Globus pallidus (tissue), 1 donor: ENCODE data around the gene PDK4.
"Not testable (repeated sequence)": the region's sequence is repeated elsewhere in the genome, so short reads cannot be mapped to it uniquely, and the experiment has no call there.

Source experiments
- DNase-seq: peaks from one replicate; pipeline ENCODE4 v3.0.0-alpha.2; 2015; ENCODE audit warnings: low spot score

PDK4 gene

DNA sequence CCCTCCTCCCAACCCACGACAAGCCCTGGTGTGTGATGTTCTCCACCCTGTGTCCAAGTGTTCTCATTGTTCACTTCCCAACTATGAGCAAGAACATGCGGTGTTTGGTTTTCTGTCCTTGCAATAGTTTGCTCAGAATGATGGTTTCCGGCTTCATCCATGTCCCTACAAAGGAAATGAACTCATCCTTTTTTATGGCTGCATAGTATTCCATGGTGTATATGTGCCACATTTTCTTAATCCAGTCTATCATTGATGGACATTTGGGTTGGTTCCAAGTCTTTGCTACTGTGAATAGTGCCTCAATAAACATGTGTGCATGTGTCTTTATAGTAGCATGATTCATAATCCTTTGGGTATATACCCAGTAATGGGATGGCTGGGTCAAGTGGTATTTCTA lies 8.5 kb upstream of the PDK4 start:
- not testable (repeated sequence) for DNase-seq

DNA sequence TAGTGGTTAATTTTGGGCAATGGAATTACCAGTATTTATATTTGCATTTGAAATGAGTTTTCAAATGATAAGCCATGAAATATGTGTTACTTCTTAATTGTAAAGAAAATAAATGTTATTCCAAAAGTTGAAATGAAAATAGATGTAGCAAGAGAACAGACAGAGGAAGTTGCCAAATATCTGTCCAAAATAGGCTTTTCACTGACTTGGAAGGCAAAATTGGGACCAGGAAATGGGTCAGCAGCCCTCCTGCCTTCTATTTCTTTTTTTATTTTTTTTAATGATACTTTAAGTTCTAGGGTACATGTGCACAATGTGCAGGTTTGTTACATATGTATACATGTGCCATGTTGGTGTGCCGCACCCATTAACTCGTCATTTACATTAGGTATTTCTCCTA lies 8.1 kb upstream of the PDK4 start:
- not testable (repeated sequence) for DNase-seq

DNA sequence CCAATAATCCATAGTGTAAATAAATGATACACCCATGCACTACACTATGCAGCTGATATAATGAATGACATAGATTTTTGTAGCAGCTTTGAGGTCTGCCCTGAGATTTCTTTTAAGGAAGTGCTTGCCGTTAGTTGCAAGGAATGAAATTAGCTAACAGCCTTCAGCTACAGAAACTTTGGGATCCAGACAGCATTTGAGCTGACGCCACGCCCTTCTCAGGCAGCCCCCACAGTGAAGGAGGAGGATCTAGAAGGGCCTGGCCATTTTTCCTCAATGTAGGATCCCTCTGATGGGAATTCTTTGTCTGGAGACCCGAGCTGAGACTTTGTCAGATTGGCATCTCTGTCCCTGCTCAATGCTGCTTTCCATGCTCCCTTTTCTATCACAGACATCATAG lies 6.1 kb upstream of the PDK4 start:
- DNase-seq = no peak

DNA sequence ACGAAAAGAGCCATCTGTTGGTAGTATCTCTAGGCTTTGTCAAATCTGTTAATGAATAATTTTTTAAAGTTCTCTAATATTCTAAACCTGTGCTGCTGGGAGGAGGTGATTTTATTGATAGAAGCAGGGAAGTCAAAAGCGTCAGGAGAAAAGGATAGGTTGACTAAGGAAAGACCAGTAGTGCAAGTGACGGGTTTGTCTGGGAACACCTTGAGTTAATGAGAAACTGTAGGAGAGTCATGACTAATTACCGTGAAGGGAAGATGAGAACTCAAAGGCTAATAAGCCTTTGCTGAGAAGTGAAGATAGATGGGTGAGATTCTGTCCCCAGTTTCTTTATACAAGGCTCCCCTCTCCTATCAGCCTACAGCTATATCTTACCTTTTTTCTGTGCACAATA lies 5.0 kb upstream of the PDK4 start:
- DNase-seq = no peak

DNA sequence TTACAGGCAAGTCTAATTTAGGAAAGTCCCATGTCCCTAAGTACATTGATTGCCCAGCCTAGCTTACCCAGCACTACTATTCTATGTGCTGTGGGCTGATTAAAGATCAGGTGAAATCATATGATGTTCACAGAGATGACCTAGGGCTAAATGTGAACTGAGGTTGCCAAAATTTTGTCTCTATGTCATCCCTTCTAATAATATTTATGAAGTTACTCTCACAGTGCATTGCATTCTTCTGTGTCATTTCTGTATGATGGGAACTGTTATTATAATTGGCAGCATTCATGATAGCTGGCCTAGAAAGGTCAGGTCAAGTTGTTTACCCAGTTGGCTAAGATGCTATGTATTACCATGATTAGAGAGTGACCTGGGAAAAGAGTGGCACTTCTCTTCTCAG lies 2.8 kb upstream of the PDK4 start:
- no peak for DNase-seq

DNA sequence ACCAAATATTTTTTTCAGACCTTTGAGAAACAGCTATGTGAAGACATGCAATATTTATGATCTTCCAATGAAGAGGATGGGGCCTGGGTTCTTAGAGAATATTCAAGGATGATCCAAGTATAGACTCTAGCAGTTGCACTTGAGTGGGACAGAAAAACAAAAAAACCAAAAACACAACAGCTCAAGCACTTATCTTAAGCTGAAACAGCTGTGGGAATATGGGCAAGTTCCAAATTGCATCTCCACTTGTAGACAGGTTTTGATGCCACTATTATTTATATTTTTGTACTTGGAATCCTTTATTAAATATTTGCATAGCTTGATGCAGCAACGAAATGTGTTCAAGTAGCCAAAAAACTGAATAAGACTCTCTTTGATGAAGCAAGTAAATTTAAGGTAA lies 2.2 kb upstream of the PDK4 start:
- DNase-seq = no peak

DNA sequence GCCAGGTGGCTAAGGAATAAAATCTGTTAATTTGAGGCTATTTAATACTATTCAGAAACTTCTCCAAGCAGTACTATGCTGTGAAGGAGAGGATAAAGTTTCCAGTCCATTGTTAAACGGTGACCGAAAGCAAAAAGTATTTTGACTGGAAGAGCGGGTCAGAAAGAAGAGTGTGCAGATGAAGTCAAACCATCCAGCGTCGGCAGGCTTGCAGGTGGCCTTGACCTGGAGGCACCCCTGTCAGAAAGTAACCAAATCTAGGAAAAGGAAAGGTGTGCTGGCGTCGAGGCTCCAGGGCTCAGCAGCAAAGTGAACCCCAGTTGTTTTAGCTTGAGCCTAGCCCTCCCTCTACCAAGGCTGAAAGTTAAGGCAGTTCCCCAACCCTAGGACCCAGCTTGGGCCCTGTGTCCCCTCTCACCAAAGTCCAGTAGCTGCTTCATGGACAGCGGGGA lies 544 bp downstream of the PDK4 start:
- no peak for DNase-seq

DNA sequence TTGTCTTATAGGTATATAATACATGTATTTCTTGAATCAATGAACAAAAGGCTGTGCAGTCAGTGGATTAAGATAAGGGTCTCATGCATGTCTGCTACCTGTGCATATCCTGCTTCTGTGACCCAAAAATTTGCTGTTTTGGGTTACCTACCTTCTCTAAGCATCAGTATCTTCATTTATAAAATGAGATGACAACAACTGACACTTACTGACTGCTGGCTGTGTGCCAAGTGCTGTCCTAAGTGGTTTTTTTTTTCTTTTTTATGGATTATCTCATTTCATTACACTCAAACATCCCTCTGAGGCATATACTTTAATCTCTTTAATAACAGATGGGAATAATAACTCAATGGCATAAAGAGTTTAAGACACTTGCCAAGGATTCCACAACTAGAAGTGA lies 2.1 kb downstream of the PDK4 start:
- DNase-seq = no peak

DNA sequence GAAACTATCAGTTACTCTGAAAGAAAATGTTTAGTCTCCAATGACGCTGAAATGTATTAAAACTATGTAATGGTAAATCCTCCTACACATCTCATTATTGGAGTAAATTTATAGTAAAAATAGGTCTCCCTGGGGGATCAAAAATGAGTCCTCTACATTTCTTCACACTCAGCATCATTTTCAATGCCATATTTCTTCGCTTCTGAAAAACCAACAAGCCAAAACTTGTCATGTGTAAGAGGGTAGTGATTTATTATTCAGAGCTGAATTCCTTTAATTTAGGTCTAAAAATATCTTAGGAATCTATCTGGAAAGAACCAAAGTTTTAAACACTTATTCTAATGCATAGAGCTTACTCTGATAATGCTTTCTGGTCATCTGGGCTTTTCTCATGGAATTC lies 3.0 kb downstream of the PDK4 start:
- DNase-seq = no peak

DNA sequence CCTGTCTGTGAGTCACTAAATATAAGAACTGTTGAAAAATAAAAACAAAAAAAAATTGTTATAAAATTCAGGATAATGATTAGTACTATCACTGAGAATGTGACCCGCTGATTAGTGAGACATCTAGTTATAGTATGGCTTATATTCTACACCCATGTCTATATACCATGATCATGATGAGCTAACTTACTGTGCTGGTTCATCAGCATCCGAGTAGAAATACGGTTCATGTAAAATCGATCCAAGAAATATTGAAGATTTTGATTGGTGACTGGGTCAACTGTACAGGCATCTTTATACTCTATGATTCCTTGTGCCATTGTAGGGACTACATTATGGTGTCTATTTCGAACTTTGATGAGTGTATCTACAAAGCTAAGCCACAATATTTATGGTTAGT lies 3.7 kb downstream of the PDK4 start:
- DNase-seq = no peak

DNA sequence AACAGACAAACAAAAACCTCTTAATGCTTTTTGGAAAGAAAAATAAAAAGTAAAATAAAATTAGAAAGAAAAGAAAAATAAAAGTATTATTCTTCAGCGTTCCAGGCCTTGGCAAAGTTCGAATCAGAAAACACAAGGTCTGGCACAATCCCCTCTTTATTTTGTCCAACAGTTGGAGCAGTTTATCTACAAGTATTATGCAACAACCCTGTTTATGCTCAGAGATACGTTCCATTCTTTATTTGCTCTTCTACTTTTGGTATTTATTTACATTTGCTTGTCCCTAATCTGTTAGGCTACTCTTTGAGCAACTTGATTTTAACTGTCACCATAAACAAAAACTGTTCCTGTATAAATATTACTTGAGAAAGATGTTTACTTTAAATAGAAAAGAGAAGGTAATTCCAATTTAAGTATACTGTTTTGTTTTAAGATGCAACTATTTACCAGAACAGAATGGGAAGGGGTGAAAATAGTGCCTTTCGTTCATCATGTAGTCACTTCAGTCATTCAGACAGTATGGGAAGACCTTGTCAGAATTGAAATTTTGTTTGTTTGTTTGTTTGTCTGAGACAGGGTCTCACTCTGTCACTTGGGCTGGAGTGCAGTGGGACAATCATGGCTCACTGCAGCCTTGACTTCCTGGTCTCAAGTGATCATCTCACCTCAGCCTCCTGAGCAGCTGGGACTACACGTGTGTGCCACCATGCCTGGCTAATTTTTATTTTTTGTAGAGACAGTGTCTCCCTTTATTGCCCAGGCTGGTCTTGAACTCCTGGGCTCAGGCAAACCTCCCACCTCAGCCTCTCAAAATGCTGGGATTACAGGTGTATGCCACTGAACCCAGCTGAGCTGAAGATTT lies 5.7 kb downstream of the PDK4 start:
- DNase-seq = peak; percentile 74

DNA sequence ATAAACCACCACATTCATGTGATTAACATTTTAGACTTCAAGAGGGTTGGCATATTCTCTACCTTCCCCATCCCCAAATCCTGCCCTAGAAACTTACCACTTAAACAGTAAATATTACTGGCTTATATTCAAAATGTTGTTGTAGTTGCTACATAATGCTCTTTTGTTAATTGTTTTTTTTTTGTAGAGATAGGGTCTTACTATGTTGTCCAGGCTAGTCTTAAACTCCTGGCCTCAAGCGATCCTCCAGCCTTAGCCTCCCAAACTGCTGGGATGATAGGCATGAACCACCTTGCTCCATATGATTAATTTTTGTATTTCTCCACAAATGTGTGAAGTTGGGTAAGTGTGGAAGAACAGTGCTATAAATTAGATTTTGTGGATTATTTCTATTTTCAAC lies 6.5 kb downstream of the PDK4 start:
- no peak for DNase-seq

DNA sequence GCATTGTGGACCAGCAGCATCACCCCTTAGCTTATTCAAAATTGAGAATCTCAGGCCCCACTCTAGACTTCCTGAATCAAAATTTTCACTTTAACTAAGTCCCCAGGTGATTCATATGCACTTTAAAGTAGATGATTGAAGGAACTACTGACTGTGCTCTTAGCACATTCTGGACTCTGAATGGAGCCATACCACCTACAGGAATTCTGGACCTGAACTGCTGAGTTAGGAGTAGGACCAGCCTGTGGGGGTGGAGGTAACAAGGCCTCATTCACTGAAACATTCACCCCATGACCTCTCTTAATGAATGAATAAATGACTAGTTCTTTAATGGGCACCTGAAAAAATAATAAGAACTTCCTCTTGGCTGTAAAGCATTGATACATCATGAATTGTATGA lies 7.3 kb downstream of the PDK4 start:
- no peak for DNase-seq

DNA sequence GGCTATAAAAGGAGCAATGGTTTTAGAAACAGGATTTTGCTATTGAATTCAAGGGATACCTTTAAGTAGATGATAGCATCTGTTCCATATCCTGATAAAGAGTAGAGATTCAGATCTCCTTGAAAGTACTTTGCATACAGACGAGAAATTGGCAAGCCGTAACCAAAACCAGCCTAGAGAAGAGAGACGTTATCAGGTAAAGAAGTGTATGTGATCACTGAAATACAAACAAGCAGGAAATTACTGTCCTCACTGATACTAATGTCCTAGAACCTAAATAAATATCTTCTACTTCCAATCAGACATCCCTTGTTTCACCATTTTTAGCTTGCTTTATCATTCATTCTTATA lies 9.4 kb downstream of the PDK4 start:
- DNase-seq = no peak

DNA sequence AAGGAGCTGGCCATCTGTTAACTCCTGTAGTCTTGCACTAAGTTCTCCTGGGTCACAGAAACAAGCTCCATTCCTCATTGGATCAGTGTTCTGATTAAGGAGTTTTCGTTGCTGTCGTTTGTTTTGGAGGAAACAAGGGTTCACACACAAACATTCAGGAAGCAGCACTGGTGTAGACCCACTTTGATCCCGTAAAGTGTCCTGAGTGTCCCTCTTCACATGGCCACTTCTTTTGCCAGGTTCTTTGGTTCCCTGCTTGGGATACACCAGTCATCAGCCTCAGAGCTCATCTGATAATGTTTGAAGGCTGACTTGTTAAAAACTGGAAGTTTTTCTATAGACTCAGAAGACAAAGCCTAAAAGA lies 10.9 kb downstream of the PDK4 start:
- DNase-seq = no peak

DNA sequence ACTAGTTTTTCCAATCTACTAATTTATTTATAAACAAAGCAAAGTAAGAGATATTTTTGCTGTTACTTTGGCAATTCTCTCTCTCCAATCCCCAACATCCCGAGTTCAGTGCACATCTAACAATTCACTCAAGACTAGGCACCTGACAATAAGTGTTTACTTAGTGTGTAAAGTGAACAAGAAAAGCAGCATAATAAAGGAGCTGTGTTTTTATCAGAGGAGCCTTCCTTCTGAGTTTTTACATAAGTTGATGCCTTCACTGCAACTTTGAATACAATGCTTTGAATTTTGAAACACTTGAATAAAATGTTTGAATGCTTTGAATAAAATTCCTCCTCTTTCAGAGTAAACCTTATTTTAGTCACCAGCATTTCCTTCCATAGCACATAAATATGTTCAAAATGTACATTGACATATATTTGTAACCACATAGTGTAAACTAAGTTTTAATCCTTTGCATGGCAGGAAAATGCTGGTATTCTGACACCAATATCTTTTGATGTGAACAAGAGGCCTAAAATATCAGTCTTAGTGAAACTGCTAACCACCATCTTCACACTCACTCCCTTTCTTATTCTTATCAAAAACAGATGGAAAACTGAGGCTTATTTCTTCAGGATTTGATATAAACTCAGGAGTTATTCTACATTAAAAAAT lies 11.4 kb downstream of the PDK4 start:
- no peak for DNase-seq

DNA sequence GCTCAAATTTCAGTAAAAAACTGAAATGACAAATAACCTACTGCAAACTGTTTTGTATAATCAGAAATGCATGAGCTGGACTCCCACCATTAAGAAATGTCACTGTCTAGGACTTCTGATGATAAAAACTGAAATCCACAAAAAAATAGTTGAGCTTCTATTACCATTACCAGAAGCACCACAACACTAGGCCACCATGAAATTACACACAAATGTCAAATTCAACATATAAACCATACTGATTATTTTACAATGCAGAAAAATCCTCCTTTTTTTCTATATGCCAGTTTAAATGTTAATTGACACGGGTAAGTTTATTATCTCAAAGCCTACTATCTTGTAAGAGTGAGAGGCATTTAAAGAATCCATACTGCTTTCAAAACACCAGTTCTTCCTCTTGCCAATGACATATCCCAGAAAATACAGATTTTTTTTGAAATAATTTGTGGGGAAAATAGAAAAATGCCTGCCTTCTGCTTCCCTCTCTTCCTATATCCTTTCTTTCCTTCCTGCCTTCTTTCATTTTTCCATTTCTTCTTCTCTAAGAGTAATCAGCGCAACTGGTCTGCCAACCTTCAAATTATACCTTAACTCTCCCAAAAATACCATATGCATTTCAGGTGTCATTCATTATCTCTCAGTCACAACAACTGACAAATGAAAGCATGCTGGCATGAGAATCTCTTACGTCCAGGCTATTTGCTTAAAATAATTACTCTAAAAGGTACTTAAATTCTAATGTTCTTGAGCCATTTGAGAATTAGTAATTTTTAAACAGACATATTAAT lies 12.3 kb downstream of the PDK4 start:
- DNase-seq = no peak

DNA sequence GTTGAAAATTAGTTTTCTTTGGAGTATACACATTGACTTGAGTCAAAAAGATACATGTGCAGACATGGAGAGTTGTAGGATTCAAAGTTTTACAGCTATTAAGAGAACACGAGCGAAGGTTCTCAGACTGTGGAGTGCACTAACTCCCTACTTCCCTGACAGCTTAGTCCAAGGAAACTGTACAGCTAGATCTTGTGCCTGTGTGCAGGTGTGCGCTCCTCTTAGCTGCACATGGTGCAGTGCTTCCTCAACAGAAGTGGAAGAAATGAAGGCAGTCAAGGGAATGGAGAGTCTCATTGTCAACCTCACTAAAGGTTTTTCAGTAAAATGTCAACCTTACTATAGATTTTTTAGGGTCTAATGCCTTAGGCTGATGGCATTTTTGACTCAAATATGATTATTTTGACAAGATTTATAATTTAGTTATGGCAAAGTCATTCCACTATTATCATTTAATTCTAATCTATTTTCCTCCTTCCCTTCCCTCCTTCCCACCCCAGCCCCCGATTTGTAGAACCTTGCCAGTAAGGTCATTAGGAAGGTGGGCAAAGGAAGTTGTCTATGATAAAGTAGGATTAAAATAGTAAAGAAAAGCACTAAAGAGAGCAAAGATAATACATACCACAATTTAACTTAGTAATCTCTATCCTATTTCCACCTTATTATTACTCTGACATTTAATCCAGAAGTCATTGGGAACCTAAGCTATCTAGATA lies 13.6 kb downstream of the PDK4 start:
- DNase-seq = no peak

DNA sequence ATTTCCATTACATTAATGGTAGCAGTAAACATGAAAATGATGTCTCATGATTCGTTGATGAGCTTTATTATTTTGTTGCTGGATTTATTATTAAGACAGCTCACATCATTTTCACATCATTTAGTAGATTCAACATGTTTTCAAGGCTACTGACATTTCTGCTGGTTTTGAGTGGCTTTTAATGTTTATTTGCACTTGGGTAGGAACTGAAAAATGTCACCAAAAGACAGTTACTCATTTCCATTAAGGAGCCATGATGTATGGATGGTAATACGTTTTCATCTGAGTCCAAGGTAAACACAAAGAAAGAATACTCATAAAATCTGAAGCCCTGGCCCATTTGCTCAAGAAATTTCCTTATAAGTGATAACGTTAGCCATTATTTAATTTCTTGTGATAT lies 14.8 kb downstream of the PDK4 start:
- no peak for DNase-seq

DNA sequence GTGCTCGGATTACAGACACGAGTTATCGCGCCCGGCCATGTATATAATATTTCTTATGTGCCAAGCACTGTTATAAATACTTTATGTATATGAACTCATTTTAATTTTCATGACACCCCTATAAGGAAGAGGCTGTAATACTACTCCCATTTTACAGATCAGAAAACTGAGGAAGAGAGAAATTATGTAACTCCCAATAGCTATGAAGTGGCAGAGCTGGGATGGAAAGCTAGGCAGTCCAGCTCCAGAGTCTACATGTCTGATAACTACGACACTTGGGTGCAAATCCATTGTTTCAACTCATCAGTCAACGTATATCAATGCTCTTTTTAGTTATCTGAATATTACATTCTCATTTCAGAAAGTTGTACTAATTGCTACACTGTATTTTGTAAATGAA lies 17.0 kb downstream of the PDK4 start:
- no peak for DNase-seq

DNA sequence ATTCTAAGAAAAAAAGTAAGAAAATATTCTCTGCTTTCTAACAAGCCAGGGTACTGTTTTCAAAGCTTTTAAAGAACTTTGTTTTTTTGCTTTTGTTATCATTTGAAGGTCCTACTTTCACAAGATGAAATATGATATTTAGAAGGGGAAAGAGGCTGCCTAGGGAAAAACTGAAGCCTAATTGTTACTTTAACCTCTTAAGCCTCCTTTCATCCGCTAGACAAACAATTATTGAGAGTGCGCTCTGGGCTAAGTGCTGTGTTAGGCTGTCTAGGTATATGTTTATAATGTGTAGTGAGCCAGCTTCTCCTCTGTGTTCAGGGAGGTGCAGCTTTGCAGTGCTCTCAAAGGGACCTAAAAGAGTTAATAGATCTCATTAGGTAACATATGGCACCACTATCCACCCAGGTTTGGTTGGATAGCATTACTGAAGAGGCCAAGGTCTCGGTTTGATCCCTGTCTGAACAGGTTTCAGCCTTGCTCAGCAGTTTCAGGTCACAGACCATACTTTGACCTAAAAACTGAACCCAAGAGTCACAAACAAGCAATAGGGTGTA lies 17.9 kb downstream of the PDK4 start:
- no peak for DNase-seq

DNA sequence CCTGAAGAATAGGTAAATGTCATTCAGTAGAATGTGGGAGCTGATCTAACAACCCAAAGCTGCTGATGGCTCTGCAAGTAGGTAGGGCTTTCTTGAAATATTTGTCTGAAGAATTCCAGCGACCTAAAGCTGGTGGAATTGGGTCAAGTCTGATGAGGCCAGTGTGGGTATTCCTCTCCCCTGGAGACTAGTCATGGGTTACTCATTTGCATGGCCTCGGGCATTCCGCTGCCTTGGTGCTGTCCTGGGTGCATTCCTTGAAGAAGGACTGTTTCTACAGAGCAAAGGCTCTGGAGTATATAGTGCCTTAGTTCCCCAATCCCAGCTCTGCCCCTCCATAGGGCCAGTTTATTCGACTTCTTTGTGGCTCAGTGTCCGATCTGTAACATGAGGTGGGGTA lies 19.2 kb downstream of the PDK4 start:
- DNase-seq = no peak
